GM21737 (cell line): Measurements from ENCODE around the gene GTPBP3.

Experiments
- ATAC-seq: cut with Tn5 transposase; IDR thresholded peaks from one replicate; pipeline ENCODE4 v1.9.1; 2021; ENCODE audit warnings: mild to moderate bottlenecking, moderate library complexity; ENCODE audit not compliant: unreplicated experiment

Gene GTPBP3

DNA sequence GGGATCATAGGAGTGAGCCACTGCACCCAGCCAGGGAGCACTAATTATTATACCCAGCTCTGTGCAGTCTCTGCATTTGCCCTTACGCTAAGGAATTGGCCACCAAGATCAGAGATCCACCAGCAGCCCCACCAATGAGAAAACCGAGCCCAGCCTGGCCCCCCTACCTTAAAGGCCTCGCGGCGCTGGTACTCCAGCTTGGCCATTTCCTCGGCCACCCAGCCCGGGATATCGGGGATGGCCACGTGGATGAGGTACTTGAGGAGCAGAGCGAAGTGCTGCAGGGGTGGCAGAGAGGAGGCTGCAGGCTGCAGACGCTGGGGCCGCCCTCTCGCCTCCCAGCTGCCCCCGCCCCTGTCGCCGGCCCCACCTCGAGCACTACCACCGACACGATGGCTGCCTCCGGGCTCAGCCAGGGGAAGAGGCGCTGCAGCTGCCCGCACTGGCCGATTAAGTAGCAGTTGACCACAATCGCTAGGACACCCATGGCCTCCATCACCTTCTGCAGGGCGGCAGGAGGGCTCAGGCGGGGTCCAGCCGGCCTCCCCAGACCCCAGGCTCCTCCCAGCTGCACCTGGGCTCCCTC lies 10.2 kb upstream of the GTPBP3 start:
- no peak for ATAC-seq

DNA sequence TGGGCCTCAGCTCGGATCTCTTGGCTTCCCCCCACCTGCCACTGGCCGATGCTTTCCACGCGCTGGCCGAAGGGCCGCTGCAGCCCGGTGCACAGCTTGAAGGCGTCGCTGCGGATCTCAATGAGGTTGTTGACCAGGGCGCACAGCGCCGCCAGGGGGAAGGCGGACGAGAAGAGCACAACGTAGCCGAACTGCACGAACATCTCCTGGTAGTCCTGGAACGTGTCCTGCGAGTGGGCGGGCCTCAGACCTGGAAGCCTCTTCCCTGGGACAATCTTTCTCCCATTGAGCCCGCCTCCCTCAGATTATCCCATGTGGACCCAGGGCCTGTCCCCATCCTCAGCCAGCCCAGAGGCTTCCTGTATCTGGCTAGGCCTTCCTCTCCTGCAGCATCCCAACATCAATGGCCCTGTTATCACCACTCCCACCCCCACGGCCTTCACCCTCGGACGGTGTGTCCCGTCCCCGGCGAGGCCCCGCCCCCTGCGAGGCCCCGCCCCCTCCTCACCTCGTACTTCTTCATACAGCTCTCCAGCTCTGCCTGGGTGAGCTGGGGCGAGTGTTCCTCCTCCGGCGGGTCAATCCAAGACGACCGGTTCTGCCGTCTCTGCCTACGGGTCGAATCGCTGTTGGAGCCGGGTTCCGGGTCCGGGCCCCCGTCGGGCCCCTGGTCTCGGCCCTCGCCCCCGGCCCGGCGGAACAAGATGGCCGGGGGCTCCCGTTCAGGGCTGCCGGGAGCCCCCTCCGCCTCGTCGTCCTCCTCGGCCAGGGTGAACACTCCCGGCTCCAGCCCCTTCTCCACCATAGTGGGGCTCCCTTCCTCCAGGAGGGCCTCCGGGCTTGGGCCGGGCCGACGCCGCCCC lies 9.5 kb upstream of the GTPBP3 start:
- ATAC-seq = no peak

DNA sequence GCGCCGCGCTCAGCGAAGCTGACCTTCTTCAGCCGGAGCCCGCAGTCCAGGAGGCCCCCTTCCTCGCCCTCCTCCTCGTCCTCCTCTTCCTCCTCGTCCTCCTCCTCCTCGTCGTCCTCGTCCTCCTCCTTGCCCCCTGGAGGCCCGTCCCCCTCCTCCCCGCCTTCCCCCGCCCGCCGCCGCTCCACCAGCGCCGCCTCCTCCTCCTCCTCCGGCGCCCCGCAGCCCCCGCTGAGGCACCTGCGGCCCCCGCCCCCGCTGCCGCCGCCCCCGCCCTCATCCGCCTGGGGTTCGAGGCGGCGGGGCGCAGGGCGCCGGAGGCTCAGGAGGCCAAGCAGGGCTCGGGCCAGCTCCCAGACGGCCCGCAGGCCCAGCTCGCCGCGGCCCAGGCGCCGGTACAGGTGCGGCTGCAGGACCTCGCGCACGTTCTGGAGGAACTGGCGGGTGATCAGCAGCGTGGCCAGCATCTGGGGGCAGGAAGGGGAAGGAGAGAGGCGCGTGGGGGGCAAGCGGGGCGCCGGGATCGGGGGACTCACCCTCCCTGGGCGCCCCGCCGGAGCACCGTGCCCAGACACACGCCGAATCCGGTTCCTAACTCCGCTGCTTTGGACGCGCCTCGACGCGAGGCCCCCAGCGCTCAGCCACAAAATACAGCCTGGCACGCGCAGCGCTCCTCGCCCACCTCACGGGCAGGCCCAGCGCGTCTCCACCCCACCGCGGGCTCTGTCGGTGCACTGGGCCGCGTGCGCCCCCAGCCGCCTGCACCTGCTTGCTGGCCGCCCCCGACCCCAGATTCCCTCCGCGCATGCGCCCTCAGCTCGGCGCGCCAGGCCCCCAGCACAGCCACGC lies 8.6 kb upstream of the GTPBP3 start:
- ATAC-seq = no peak

DNA sequence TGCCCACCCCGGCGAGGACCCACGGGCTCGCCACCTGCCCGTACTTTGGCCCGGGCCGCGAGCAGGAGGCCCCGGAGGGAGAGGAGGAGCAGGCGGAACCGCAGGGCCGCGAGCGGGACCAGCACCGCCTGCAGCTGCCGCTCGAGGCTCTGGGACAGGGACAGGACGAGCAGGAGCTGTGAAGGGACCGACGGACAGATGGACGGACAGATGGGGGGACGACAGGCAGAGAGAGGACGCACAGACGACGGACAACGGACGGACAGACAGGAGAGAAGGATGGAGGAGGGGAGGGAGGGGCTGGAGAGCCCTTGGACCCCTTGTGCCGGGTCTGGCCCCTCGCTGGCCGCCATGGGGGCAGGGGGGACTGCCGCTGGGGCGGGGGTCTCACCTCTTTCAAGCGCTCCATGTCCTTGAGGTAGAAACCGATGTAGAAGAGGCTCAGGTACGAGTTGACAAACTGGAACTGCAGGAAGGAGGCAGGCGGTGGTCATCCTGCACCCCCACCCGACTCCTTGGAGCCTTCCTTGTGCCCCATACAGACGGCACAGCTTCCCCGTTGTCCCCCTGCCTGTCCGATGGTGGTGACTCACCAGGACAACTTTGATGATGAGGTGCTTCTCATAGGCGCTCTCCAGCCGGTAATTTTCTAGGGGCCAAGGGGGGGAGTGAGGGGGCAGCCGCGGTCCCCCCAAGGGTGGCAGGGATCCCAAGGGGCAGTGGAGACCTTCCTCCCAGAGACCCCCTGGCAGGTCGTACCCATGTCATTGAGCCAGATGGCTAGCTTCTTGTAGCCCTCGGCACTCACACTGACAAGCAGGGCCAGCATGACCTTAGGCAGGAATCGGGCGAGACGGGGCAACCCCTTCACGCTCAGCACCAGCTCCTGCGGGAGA lies 7.7 kb upstream of the GTPBP3 start:
- ATAC-seq = no peak

DNA sequence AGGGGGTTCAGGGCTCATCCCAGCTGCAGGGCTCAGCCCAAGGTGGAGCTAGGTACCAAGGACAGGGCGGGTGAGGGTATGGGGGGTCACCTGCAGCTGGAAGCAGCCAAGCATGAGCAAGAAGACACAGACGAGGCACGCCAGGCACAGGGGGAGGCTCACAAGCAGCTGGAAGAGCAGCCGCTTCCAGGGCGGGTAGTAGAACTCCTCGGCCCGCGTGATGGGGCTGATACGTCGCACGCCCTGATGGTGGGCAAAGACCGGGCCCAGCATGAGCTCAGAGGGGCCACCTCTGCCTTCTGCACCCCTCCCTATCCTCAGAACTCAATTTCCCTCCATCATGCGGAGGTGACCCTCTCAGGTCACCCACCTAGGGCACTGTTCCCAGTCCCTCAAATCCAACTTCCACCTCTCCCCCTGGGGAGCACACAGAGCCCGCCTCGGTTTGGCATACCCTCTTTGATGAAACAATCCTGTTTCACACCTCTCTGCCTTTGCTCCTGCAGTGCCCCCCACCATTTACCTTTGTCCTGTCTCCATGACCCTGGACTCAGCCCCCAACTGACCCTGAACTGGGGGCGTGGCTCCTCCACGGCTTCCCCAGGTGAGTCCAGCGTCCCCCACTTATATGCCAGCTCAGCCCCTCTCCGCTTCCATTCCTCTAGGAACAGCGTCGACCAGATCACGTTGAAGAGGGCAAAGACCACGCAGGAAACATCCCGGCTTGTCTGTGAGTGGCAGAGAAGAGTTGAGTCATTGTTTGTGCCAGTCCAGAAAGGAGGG lies 6.9 kb upstream of the GTPBP3 start:
- ATAC-seq = no peak

DNA sequence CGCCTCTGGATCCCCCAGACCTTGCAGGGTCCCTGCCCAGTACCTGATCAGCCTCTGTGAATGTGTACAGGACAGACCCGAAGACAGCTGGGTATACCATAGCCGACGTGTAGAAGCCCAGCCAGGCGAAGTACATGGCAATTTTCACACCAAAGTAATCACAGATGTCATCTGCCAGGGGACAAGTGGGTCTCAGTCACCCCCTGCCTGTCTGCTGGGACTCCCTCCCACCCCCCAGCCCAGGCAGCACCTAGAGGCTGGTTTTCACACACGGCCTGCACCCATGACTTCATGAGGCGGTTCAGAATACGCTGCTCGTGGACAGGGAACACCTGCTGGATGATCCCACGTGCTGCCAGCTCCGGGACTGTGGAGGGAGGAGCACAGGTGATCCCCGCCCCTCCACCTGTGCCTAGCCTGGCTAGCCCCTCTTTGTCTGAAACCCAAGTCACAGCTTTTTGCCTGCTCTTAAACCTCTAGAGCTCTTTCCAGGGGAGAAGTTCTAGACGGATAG lies 6.3 kb upstream of the GTPBP3 start:
- no peak for ATAC-seq

DNA sequence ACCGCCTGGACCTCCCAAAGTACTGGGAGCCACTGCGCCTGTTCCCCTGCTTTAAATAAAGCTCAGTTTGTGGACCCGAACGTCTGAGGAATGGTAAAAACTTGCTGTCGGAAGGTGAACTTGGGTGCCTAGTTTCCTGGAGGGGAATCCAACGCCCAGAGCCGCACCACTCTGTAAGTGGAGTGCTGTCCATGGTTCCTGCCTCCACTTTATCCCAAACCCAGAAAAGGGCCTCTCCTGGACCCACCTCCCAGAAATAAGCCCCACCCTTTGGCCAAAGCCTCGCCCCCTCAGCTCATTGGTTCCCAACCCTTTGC lies 5.0 kb upstream of the GTPBP3 start:
- ATAC-seq = no peak

DNA sequence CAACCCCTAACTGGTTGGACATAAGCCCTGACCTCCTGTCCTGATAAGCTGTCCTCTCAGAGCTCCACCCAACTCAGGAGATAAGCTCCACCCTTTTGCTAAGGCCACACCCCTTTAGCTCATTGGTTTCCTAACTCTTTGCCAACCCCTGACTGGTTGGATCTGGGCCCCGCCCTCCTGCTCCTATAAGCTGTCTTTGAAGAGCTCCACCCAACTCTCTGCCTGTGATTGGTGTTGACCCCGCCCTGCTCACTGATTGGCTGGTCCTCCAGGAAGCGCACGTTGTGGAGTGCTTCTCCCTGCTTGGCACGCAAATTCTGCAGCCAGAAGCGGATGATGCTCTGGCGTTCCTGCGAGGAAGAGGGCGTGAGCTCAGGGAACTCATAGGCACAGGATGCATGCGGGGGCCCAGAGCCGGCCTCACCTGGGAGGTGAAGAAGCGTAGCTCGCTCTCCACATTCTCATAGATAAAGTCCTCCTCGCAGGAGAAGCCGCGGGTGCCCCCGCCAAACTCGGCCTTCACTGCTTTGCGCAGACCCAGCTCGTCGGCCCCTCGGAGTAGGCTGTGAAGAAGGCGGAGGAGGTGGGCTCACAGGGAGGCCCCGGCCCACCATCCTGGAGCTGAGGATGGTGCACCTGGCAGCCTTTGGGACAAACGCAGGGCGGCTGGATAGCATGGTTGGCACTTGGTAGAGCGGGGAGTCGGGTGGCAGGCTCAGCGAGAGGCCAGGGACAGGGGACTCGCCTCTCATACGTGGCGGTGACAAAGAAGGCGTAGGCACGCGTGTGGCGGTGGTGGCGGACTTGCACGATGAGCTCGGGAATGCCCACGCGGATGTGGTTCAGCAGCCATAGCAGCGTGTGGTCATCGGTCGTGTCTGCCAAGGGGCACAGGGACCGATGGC lies 4.4 kb upstream of the GTPBP3 start:
- no peak for ATAC-seq

DNA sequence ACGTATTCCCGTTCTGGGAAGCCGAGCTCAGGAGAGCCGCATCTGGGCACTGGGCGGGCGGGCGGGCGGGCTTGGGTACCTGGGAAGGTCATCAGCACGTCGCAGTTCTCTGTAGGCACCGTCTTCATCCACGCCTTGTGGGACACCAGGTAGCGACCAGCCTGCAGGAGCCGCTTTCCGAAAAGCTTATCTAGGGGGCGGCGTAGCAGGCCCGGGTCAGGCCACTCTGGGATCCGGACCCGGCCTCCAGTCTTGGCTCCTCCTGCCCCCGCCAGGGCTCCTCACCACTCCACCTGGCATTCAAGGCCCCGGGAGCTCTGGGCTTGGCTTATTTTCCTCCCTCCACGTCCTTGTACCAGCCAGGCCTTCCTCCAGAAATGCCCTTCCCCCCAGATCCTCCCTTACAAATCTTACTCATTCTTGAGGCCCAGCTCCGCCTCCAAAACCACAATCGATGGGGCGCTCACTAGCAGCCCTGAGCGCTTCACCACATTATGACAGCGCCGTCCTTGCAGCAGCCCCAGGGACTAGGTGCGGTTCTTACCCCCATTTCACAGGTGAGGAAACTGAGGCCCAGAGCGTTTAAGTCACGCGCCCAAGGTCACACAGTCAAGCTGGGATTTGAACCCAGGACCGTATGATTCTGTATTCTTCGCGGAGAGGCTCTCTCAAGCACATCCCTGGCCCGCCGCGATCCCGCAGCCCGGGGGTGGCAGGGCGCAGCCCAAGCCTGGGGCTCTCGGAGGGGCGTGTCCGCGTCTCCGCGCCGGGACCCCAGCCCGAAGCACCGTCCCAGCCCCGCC lies 3.5 kb upstream of the GTPBP3 start:
- no peak for ATAC-seq

DNA sequence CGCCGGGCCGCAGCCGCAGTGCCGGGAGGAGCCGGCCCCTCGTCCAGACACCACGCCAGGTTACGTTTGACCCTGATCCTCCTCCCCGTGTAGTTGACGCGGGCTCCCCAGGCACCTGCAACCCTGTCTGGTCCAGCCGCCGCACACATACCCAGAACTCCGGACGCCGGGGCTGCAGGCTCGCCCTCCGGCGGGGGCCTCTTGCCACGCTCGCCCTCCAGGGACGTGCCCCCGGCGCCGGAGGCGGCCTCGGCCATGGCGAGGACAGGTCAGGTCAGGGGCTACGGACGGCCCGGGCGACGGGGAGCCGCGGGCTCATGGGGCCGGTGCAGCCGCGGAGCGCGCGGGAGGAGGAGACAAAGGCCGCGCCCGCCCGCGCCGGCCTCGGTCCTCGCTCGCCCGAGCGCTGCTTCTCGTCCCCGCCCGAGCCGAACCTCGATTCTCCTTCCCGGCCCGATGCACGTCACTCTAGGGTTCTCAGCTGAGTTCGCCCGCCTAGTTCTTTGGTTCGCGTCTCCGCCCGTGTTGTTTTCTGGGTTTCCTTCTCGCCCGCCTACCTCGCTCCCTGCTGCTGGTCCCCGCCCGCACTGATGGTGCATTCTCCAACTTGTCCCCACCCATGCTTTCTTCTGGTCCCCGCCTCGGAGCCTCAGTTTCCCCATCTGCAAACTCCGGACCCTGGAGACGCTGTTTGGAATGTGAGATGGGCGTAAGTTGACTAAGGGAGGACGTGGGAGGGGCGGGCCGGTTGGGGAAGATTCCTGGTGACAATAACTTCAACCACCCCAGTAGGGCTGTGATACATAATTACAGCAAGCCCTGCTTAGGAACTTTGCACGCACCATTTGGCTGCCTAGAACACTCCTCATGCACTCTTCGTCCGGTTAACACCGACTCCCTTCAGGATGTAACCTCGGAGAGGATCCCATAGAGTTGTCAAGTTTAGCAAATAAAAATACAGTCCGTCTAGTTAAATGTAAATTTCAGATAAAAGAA lies 2.6 kb upstream of the GTPBP3 start, which contains the start of gene ANO8:
Gene ANO8, minus strand, starts transcription at position 442 of the 996 bp plus-strand sequence. Its CDS starts 185 bp downstream, at position 257.
- ATAC-seq = peak; percentile 43

DNA sequence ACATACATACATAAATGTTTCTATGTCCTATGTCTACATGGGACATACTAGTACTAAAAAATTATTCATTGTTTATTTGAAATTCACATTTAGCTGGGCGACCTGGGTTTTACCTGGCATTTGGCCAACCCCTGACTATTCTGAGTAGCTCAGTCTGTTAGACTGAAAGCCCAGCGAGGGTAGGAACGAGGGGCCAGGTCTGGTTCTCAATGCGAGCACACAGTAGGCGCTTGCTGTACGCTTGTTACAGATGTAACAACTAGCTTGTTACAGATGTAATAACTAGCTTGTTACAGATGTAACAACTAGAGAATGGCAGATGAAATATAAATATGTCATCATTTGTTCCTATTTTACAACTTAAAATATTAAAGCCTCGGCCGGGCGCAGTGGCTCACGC lies 1.8 kb upstream of the GTPBP3 start:
- ATAC-seq = no peak

DNA sequence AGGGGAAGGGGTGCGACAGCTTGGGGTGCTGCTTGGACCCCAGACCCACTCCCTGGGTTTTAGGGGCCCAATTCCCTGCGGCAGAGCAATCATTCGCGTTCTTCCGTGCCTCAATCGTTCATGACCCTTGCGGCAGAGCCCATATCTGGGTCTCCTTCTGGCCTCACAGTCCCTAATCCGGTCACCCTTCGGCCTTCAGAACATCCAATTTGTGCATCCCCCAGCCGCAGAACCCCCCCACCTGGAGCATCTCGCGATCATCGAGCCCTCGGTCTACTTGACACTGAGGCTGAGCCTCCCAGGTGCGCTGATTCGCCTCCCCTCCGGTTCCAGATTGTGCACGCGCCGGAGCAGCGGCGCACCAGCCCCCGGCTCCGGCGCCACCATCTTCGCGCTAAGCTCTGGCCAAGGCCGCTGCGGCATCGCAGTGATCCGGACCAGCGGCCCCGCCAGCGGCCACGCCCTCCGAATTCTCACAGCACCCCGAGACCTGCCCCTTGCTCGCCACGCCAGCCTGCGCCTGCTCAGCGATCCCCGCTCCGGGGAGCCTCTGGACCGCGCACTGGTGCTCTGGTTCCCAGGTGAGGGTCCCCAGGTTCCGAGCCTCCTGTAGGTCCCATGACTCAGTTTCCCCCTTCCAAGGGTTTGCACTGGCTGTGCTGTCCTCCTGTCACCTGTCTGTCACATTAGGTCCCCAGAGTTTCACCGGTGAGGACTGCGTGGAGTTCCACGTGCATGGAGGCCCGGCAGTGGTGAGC lies 501 bp downstream of the GTPBP3 start:
- ATAC-seq = no peak

DNA sequence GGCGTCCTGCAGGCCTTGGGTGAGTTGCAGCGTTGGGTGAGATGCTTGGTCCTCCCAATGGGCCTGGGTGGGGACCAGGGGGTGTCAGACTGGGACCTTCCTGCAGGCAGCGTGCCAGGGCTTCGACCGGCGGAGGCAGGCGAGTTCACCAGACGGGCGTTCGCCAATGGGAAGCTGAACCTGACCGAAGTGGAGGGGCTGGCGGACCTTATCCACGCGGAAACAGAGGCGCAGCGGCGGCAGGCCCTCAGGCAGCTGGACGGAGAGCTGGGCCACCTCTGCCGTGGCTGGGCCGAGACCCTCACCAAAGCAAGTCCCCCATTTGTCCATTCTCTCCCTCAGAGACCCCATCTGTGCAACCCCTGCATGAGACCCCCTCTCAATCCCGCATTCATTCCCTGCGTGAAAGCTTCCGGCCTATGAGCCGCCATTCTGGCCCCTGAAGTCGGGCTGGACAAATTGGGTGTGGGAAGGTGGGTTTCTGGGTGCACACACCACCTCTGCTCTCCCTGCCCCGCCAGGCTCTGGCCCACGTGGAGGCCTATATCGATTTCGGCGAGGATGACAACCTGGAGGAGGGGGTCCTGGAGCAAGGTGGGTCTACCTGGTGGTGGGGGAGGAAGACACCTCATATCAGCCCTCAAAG lies 1.2 kb downstream of the GTPBP3 start:
- ATAC-seq = no peak

DNA sequence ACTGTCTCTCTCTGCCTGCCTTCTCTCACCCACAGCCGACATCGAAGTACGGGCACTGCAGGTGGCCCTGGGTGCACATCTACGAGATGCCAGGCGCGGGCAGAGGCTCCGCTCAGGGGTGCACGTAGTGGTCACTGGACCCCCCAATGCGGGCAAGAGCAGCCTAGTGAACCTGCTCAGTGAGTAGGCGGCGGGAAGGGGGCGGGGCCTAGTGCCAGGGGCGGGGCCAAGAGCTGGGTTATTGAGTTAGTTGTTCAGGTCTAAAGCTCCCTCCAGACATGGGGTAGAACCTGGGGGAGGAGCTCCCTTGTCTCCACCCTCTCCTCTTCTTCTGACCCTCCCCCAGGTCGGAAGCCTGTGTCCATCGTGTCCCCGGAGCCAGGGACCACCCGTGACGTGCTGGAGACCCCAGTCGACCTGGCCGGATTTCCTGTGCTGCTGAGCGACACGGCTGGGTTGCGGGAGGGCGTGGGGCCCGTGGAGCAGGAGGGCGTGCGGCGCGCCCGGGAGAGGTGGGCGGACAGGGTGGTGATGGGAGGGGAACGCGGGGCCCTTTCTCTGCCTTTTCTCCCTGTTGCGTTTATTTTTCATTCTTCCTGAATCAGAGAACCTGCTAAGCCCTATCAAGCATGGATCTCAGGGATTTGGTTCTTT lies 1.9 kb downstream of the GTPBP3 start:
- no peak for ATAC-seq

DNA sequence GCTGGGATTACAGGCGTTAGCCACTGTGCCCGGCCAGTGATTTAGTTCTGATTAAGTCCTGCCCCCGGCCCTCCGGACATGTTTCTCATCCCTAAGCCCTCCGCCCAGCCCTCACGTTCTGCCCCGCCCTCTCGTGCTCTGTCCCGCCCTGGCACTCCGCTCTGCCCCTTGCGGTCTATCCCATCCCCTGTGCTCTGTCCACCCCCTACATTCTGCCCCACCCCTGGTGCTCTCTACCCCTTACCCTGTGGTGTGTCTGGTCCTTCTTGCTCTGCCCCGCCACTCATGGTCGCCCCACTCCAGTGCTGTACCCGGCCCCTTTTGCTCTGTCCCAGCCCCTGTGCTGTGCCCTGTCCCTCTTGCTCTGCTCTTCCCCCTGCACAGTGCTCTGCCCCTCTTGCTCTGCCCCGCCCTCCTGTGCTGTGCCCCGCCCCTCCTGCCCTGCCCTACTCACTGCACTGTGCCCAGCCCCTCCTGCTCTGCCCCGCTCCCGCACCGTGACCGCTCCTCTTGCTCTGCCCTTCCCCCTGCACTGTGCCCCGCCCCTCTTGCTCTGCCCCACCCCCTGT lies 3.0 kb downstream of the GTPBP3 start:
- no peak for ATAC-seq
